Neural cell (in vitro differentiated cells): Measurements from ENCODE around the gene SNCA. TPM values are rescaled to one million over a fixed set of nuclear protein-coding genes. Genes with fewer than 3 reads are reported as not detected.

Experiments
- H2AFZ ChIP-seq: fragments of 200-600, 300-800 bp; sonication (generic), shearing (Covaris generic); 2 replicates; pipeline ENCODE4 v1.6.0; 2014; ENCODE audit warnings: low read depth, mild to moderate bottlenecking, antibody characterized with exemption, low read length, moderate library complexity
- H3F3A ChIP-seq: fragments of 200-600 bp; shearing (Covaris generic); 2 replicates; pipeline ENCODE4 v1.6.1; 2016; ENCODE audit warnings: mild to moderate bottlenecking, moderate library complexity, mixed read lengths, antibody characterized with exemption, low read length; ENCODE audit not compliant: insufficient read depth, poor library complexity, severe bottlenecking
- H3K27ac ChIP-seq: fragments of 200-600, 300-800 bp; sonication (generic), shearing (Covaris generic); 2 replicates; pipeline ENCODE4 v1.5.1; 2014; ENCODE audit warnings: mild to moderate bottlenecking, low read length, moderate library complexity
- H3K27me3 ChIP-seq: fragments of 300-800, 200-600 bp; sonication (generic), shearing (Covaris generic); 2 replicates; pipeline ENCODE4 v1.6.0; 2014; ENCODE audit warnings: mild to moderate bottlenecking, low read depth, low read length, moderate library complexity; ENCODE audit not compliant: insufficient read depth
- H3K36me3 ChIP-seq: fragments of 300-800, 200-600 bp; sonication (generic), shearing (Covaris generic); 2 replicates; pipeline ENCODE4 v1.5.1; 2014; ENCODE audit warnings: mild to moderate bottlenecking, antibody characterized with exemption, low read length, moderate library complexity; ENCODE audit not compliant: insufficient read depth
- H3K4me2 ChIP-seq: fragments of 300-800, 200-600 bp; sonication (generic), shearing (Covaris generic); 2 replicates; pipeline ENCODE4 v1.6.0; 2014; ENCODE audit warnings: mild to moderate bottlenecking, low read length
- H3K4me3 ChIP-seq: fragments of 300-800, 200-600 bp; sonication (generic), shearing (Covaris generic); 2 replicates; pipeline ENCODE4 v1.5.1; 2014; ENCODE audit warnings: mild to moderate bottlenecking, low read length, moderate library complexity
- H3K79me2 ChIP-seq: fragments of 200-600 bp; shearing (Covaris generic); replicated peaks from 2 replicates; pipeline ENCODE4 v1.6.0; 2014; ENCODE audit warnings: mild to moderate bottlenecking, low read length, moderate library complexity; ENCODE audit not compliant: insufficient read depth
- H3K9ac ChIP-seq: fragments of 300-800, 200-600 bp; sonication (generic), shearing (Covaris generic); 2 replicates; pipeline ENCODE4 v1.6.1; 2016; ENCODE audit warnings: mild to moderate bottlenecking, low read length, mixed read lengths
- H3K9me2 ChIP-seq: fragments of 200-600 bp; shearing (Covaris generic); 2 replicates; pipeline ENCODE4 v1.6.1; 2016; ENCODE audit warnings: mild to moderate bottlenecking, low read length, mixed read lengths; ENCODE audit not compliant: insufficient read depth
- H3K9me3 ChIP-seq: fragments of 200-600, 300-800 bp; sonication (generic), shearing (Covaris generic); 2 replicates; pipeline ENCODE4 v1.6.1; 2016; ENCODE audit warnings: mild to moderate bottlenecking, mixed run types, low read length, moderate library complexity, mixed read lengths
- H4K20me1 ChIP-seq: fragments of 200-600 bp; shearing (Covaris generic); 2 replicates; pipeline ENCODE4 v1.6.1; 2016; ENCODE audit warnings: mild to moderate bottlenecking, mixed run types; ENCODE audit not compliant: insufficient read depth
- CTCF ChIP-seq: fragments of 450-650 bp; IDR thresholded peaks from 2 replicates; pipeline ENCODE4 v1.5.1; 2014; ENCODE audit warnings: antibody characterized with exemption, mild to moderate bottlenecking, moderate library complexity; ENCODE audit not compliant: poor library complexity, severe bottlenecking
- EP300 ChIP-seq: fragments of 450-650 bp; conservative IDR thresholded peaks from 2 replicates; pipeline ENCODE4 v1.6.1; 2014; ENCODE audit warnings: antibody characterized with exemption, mild to moderate bottlenecking, moderate library complexity; ENCODE audit not compliant: poor library complexity, severe bottlenecking
- EZH2 ChIP-seq: fragments of 200-600, 300-800 bp; shearing (Covaris generic), sonication (generic); IDR thresholded peaks from 2 replicates; pipeline ENCODE4 v1.6.1; 2014; ENCODE audit warnings: antibody characterized with exemption, low read length, borderline replicate concordance, mild to moderate bottlenecking; ENCODE audit not compliant: insufficient read depth, poor library complexity, severe bottlenecking
- MXI1 ChIP-seq: fragments of 450-650 bp; conservative IDR thresholded peaks from 2 replicates; pipeline ENCODE4 v1.6.1; 2014; ENCODE audit warnings: antibody characterized with exemption, mild to moderate bottlenecking; ENCODE audit not compliant: poor library complexity, severe bottlenecking
- POLR2AphosphoS5 ChIP-seq: IDR thresholded peaks from 2 replicates; pipeline ENCODE4 v1.6.1; 2012
- RAD21 ChIP-seq: fragments of 450-650 bp; conservative IDR thresholded peaks from 2 replicates; pipeline ENCODE4 v1.6.1; 2014; ENCODE audit warnings: antibody characterized with exemption, mild to moderate bottlenecking, moderate library complexity
- REST ChIP-seq: IDR thresholded peaks from 2 replicates; pipeline ENCODE4 v1.6.1; 2012; ENCODE audit warnings: borderline replicate concordance
- SMC3 ChIP-seq: fragments of 450-650 bp; conservative IDR thresholded peaks from 2 replicates; pipeline ENCODE4 v1.6.1; 2014; ENCODE audit warnings: antibody characterized with exemption, mild to moderate bottlenecking, moderate library complexity; ENCODE audit not compliant: poor library complexity
- TAF1 ChIP-seq: IDR thresholded peaks from 2 replicates; pipeline ENCODE4 v1.6.1; 2012; ENCODE audit warnings: low read depth
- polyA plus RNA-seq: library from polyadenylated mRNA; depleted of rRNA; stranded (reverse); fragments of >200 nt; gene quantifications from 2 replicates; pipeline ENCODE4 v1.2.3, GENCODE V29; 2014

Gene SNCA
- polyA plus RNA-seq, 1 donor from 2014 or later: 66.1 TPM

DNA sequence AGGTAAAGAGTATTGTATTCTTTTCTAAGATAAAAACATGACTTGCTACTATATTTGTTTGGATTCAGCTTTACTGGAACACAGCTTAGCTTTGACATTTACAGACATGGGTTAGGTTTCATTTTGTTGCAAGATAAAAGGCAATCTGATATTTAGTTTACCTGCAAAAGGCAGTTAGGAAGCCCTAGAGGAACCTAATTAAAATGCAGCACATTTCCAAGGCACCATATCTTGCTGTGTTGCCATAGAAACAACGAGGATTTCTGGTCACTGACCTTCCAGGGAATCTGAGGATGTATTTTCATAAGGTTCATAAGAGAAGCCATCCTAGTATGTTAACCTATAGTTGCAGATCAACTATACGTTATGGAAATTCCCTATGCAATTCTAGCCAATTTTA, 116.0 kb downstream of the SNCA start:
- H3K9ac ChIP-seq: no peak overlapping the region
- H3K9me3 ChIP-seq: no peaks in the 10 kb centered on the region
- H4K20me1 ChIP-seq: no peaks in the 10 kb centered on the region
- peak overlapping the region; percentile 23 for H3K27ac ChIP-seq
- H3F3A ChIP-seq: no peaks in the 10 kb centered on the region
- no peak overlapping the region for H2AFZ ChIP-seq
- peak overlapping the region; percentile 37 for H3K4me3 ChIP-seq
- TF ChIP-seq CTCF (no peak), POLR2AphosphoS5 (no peak), MXI1 (no peak), REST (no peak), SMC3 (no peak), EP300 (no peak), TAF1 (no peak), RAD21 (no peak)
- no peaks in the 10 kb centered on the region for H3K79me2 ChIP-seq
- H3K27me3 ChIP-seq: no peaks in the 10 kb centered on the region
- no peaks in the 10 kb centered on the region for H3K36me3 ChIP-seq
- peak overlapping the region; percentile 46 for H3K4me2 ChIP-seq
- H3K9me2 ChIP-seq: no peaks in the 10 kb centered on the region

- H3K9me3 ChIP-seq: no peaks in the 10 kb centered on the region
- no peaks in the 10 kb centered on the region for H4K20me1 ChIP-seq
- no peak overlapping the region for H2AFZ ChIP-seq
- no peak overlapping the region for H3K27ac ChIP-seq
- H3K9ac ChIP-seq: no peak overlapping the region
- H3K4me2 ChIP-seq: no peak overlapping the region
- H3K9me2 ChIP-seq: no peaks in the 10 kb centered on the region
- H3K79me2 ChIP-seq: no peaks in the 10 kb centered on the region
- no peaks in the 10 kb centered on the region for H3F3A ChIP-seq
- H3K4me3 ChIP-seq: no peak overlapping the region
- H3K27me3 ChIP-seq: no peaks in the 10 kb centered on the region
- H3K36me3 ChIP-seq: no peaks in the 10 kb centered on the region
- TF ChIP-seq EP300 (no peak), RAD21 (no peak), REST (no peak), CTCF (no peak), EZH2 (no peak), MXI1 (no peak), SMC3 (no peak), TAF1 (no peak), POLR2AphosphoS5 (no peak)
Observed at GRCh38 chr4:89719536-89720090, 117.3 kb downstream of the SNCA start.
